Endothelial cell of umbilical vein (primary cell): Measurements from ENCODE around the gene TTC21B. TPM values are rescaled to one million over a fixed set of nuclear protein-coding genes. Genes with fewer than 3 reads are reported as not detected.

ENCODE experiments used
- BruUV-seq: library from RNA; stranded (reverse); fragments of 400-500 nt; replicated peaks from 2 replicates; lab custom pipeline; 2021; lab: Mats Ljungman, UMichigan
- CTCF ChIA-PET: fragments of 300-600, 350-600 bp; sonication (Branson Sonifier 250); formaldehyde crosslinking; loops from one replicate; lab custom pipeline; 2021; ENCODE audit warnings: antibody characterized with exemption, inconsistent platforms; lab: Charles Lee
- POLR2A ChIA-PET: fragments of 300-600, 350-600 bp; sonication (Branson Sonifier 250); formaldehyde crosslinking; loops from one replicate; lab custom pipeline; 2021; ENCODE audit warnings: antibody characterized with exemption, inconsistent platforms; lab: Charles Lee
- DNase-seq: peaks from one replicate; pipeline ENCODE4 v3.0.0-alpha.2; 2011; ENCODE audit warnings: low read depth, low spot score
- FAIRE-seq: peaks from 2 replicates; lab custom pipeline; 2011; peaks lifted over from hg19 to GRCh38; lab: Jason Lieb, UNC
- H2AFZ ChIP-seq: 2 replicates; pipeline ENCODE4 v1.6.0; 2012; ENCODE audit warnings: low read depth, low read length, control low read depth, inconsistent platforms
- H3K27ac ChIP-seq: 2 replicates; pipeline ENCODE4 v1.5.1; 2011; ENCODE audit warnings: low read depth, mild to moderate bottlenecking, control low read depth, low read length, moderate library complexity; ENCODE audit not compliant: insufficient read depth
- H3K27me3 ChIP-seq, 2 experiments: 2 replicates each; pipeline versions ENCODE4 v1.6.0 to v1.6.1; 2011; ENCODE audit warnings: low read length in 2 of 2, mixed read lengths in 1 of 2; ENCODE audit not compliant: control insufficient read depth in 2 of 2, insufficient read depth in 2 of 2
- H3K36me3 ChIP-seq, 2 experiments: 2 replicates in 1 of 2; 3 replicates in 1 of 2; pipeline ENCODE4 v1.5.1; 2011; ENCODE audit warnings: low read length in 2 of 2, mild to moderate bottlenecking in 1 of 2, moderate library complexity in 1 of 2; ENCODE audit not compliant: control insufficient read depth in 2 of 2, insufficient read depth in 2 of 2; ENCODE audit errors: extremely low read depth in 1 of 2
- H3K4me1 ChIP-seq: 3 replicates; pipeline ENCODE4 v1.5.1; 2011; ENCODE audit warnings: mild to moderate bottlenecking, low read length; ENCODE audit not compliant: control insufficient read depth, insufficient read depth; ENCODE audit errors: extremely low read depth
- H3K4me2 ChIP-seq: 2 replicates; pipeline ENCODE4 v1.6.1; 2011; ENCODE audit warnings: low read length, control low read depth, mixed read lengths; ENCODE audit not compliant: insufficient read depth
- H3K4me3 ChIP-seq, 3 experiments: fragments of 200-600 bp in 1 of 3; sonication (generic), shearing (Covaris generic) in 1 of 3; replicated peaks in 1 of 3; 2 replicates each; pipeline ENCODE4 v1.5.1; 2011 to 2016; ENCODE audit warnings: control low read depth in 3 of 3, low read length in 3 of 3, mild to moderate bottlenecking in 2 of 3, inconsistent platforms in 1 of 3, low read depth in 1 of 3, moderate library complexity in 1 of 3; ENCODE audit not compliant: insufficient read depth in 1 of 3
- H3K79me2 ChIP-seq: 2 replicates; pipeline ENCODE4 v1.6.0; 2012; ENCODE audit warnings: low read length, inconsistent platforms; ENCODE audit not compliant: control insufficient read depth, insufficient read depth
- H3K9ac ChIP-seq: replicated peaks from 2 replicates; pipeline ENCODE3; 2011; ENCODE audit warnings: low read length, control low read depth; ENCODE audit not compliant: insufficient read depth; ENCODE audit errors: extremely low read depth
- H3K9me1 ChIP-seq: replicated peaks from 3 replicates; pipeline ENCODE4 v1.6.0; 2011; ENCODE audit warnings: mild to moderate bottlenecking, low read length; ENCODE audit not compliant: control insufficient read depth, insufficient read depth; ENCODE audit errors: extremely low read depth
- H3K9me3 ChIP-seq: replicated peaks from 2 replicates; pipeline ENCODE4 v1.5.1; 2012; ENCODE audit warnings: low read length, inconsistent platforms; ENCODE audit not compliant: control insufficient read depth, insufficient read depth
- H4K20me1 ChIP-seq: replicated peaks from 2 replicates; pipeline ENCODE3; 2011; ENCODE audit warnings: mild to moderate bottlenecking, low read length; ENCODE audit not compliant: control insufficient read depth, insufficient read depth; ENCODE audit errors: extremely low read depth
- CTCF ChIP-seq, 2 donors: IDR thresholded peaks; 1 replicate in 1 of 2; 2 replicates in 1 of 2; pipeline ENCODE4 v1.5.1; 2011; ENCODE audit warnings: low read length in 2 of 2, mild to moderate bottlenecking in 2 of 2, moderate library complexity in 2 of 2, control low read depth in 1 of 2, inconsistent platforms in 1 of 2, low read depth in 1 of 2; ENCODE audit not compliant: insufficient read depth in 1 of 2; ENCODE audit errors: extremely low read depth in 1 of 2
- EZH2 ChIP-seq: IDR thresholded peaks from 2 replicates; pipeline ENCODE4 v1.6.1; 2012; ENCODE audit warnings: borderline replicate concordance, low read depth, mild to moderate bottlenecking, moderate library complexity, low read length, inconsistent platforms; ENCODE audit not compliant: severe bottlenecking
- FOS ChIP-seq: IDR thresholded peaks from 2 replicates; pipeline ENCODE4 v1.6.1; 2011; ENCODE audit warnings: mild to moderate bottlenecking, low read length, moderate library complexity, borderline replicate concordance; ENCODE audit not compliant: insufficient read depth
- GATA2 ChIP-seq: IDR thresholded peaks from 2 replicates; pipeline ENCODE4 v1.7.0; 2011; ENCODE audit warnings: low read depth, mild to moderate bottlenecking, moderate library complexity, mixed read lengths, low read length; ENCODE audit not compliant: insufficient read length, insufficient read depth
- JUN ChIP-seq: IDR thresholded peaks from 2 replicates; pipeline ENCODE4 v1.6.1; 2011; ENCODE audit warnings: borderline replicate concordance, low read depth; ENCODE audit not compliant: insufficient read length, insufficient read depth
- MAX ChIP-seq: IDR thresholded peaks from 2 replicates; pipeline ENCODE4 v1.6.1; 2011; ENCODE audit not compliant: insufficient read depth, insufficient read length
- MYC ChIP-seq: IDR thresholded peaks from one replicate; pipeline ENCODE4 v1.6.1; 2011; ENCODE audit warnings: mild to moderate bottlenecking, low read depth, low read length
- POLR2A ChIP-seq: IDR thresholded peaks from 2 replicates; pipeline ENCODE4 v1.6.1; 2012; ENCODE audit warnings: low read depth, mild to moderate bottlenecking, control low read depth, low read length
- POLR2AphosphoS5 ChIP-seq: IDR thresholded peaks from 2 replicates; pipeline ENCODE4 v1.6.1; 2012; ENCODE audit warnings: low read depth, mild to moderate bottlenecking, control low read depth, low read length, moderate library complexity; ENCODE audit not compliant: insufficient read depth
- dilution Hi-C: fragments of 300-500 bp; cut with MboI; formaldehyde crosslinking; loops from one replicate; pipeline ENCODE4 v1.15.0; 2019; ENCODE audit warnings: low sequenced_read_pairs; ENCODE audit not compliant: extremely low pct_ligation_motif_present
- intact Hi-C: fragments of 100-400 bp; cut with micrococcal nuclease; formaldehyde crosslinking; loops from one replicate; pipeline ENCODE4 v1.10.0; 2022
- polyA plus RNA-seq, 4 experiments: library from polyadenylated mRNA; depleted of rRNA in 3 of 4; stranded (reverse) in 3 of 4; unstranded in 1 of 4; fragments of >200 nt; gene quantifications; 2 replicates each; pipeline versions ENCODE4 v1.2.1 to v1.2.3, GENCODE V29; 2011 to 2012; ENCODE audit warnings: missing spikeins in 1 of 4
- total RNA-seq: library from RNA; stranded (reverse); gene quantifications from 2 replicates; pipeline ENCODE4 v1.2.3, GENCODE V29; 2021

TTC21B gene
- total and polyA plus RNA-seq, 2 donors (not counting 3 experiments of a cell fraction or from before 2014, with no cell fraction given) = 8.0 to 21.9 TPM

- Histone ChIP-seq H3K9me3 (no peaks in the 10 kb centered on the region), H3K27me3 (no peaks in the 10 kb centered on the region), H3K79me2 (no peaks in the 10 kb centered on the region), H3K27ac (no peak overlapping the region), H3K36me3 (peaks cover 6 to 20% of the 10 kb centered on the region in 2 experiments), H3K9me1 (no peaks in the 10 kb centered on the region), H4K20me1 (no peaks in the 10 kb centered on the region), H3K4me1 (no peaks in the 10 kb centered on the region), H3K4me3 (no peak overlapping the region), H3K9ac (no peak overlapping the region), H3K4me2 (no peak overlapping the region), H2AFZ (no peak overlapping the region)
- DNase-seq (no peak), FAIRE-seq (no peak)
- POLR2A ChIA-PET = no interaction called here
- dilution Hi-C loops (no loop called here), intact Hi-C loops (no loop called here)
- TF ChIP-seq MAX (no peak), CTCF (IDR thresholded peaks at IDR 0.05; ENCODE audit: extremely low read depth in 1 of 2, insufficient read depth in 1 of 2, low read depth in 1 of 2, low read length in 2 of 2) (no peak), FOS (no peak), EZH2 (no peak), POLR2AphosphoS5 (no peak), MYC (no peak), GATA2 (no peak), JUN (no peak), POLR2A (no peak)
- CTCF ChIA-PET = interaction anchor here (1.2 to 3.0 kb wide), 2 partner anchors 11 to 186 kb away, joined by 6 to 8 read pairs; partner anchors contain the start of genes SCN1A and TTC21B
- BruUV-seq = no TSS peak
These were observed 11.7 kb downstream of the TTC21B start for GRCh38 chr2:165941827-165942226.
